Dendritic cell treated with granulocyte-macrophage colony-stimulating factor and Interleukin-4, amounts not matched to agents 40 ng/mL and 50 ng/mL, for 4 days (primary cell): ENCODE results near the gene HMGB4.

ENCODE experiments used
- H3K27ac Mint-ChIP-seq: one replicate; pipeline ENCODE4 v1.8.0; 2022; ENCODE audit warnings: mild to moderate bottlenecking, mixed read lengths
- H3K27me3 Mint-ChIP-seq: one replicate; pipeline ENCODE4 v1.8.0; 2022; ENCODE audit warnings: mild to moderate bottlenecking, mixed read lengths
- H3K36me3 Mint-ChIP-seq: one replicate; pipeline ENCODE4 v1.8.0; 2022; ENCODE audit warnings: low read depth, mixed read lengths
- H3K4me1 Mint-ChIP-seq: one replicate; pipeline ENCODE4 v1.8.0; 2022; ENCODE audit warnings: low read depth, mixed read lengths
- H3K4me3 Mint-ChIP-seq: one replicate; pipeline ENCODE4 v1.8.0; 2022; ENCODE audit warnings: mild to moderate bottlenecking, moderate library complexity, mixed read lengths
- H3K9me3 Mint-ChIP-seq: one replicate; pipeline ENCODE4 v1.8.0; 2022; ENCODE audit warnings: mixed read lengths
- intact Hi-C: fragments of 100-400 bp; cut with micrococcal nuclease; formaldehyde crosslinking; loops from one replicate; pipeline ENCODE4 v1.15.0; 2022

Gene HMGB4

GRCh38 chr1:33860671-33861070 lies 3.2 kb upstream of the HMGB4 start:
- H3K27ac Mint-ChIP-seq = no peak overlapping the region
- H3K27me3 Mint-ChIP-seq = no peaks in the 10 kb centered on the region
- no peak overlapping the region for H3K4me3 Mint-ChIP-seq
- intact Hi-C loops = no loop called here
- H3K9me3 Mint-ChIP-seq = no peaks in the 10 kb centered on the region
- no peaks in the 10 kb centered on the region for H3K36me3 Mint-ChIP-seq
- no peaks in the 10 kb centered on the region for H3K4me1 Mint-ChIP-seq

GRCh38 chr1:33864460-33865389 lies 846 bp downstream of the HMGB4 start:
- Mint-ChIP-seq H3K4me3 (no peak overlapping the region), H3K27ac (no peak overlapping the region), H3K9me3 (no peaks in the 10 kb centered on the region), H3K36me3 (no peaks in the 10 kb centered on the region), H3K4me1 (no peaks in the 10 kb centered on the region), H3K27me3 (peaks cover 1% of the 10 kb centered on the region)
- intact Hi-C loops = no loop called here

GRCh38 chr1:33866281-33866680 lies 2.4 kb downstream of the HMGB4 start:
- Mint-ChIP-seq H3K27me3 (peaks cover 1% of the 10 kb centered on the region), H3K36me3 (no peaks in the 10 kb centered on the region), H3K4me1 (no peaks in the 10 kb centered on the region), H3K9me3 (no peaks in the 10 kb centered on the region), H3K27ac (no peak overlapping the region), H3K4me3 (no peak overlapping the region)
- intact Hi-C loops = no loop called here

- no peaks in the 10 kb centered on the region for H3K36me3 Mint-ChIP-seq
- intact Hi-C loops = no loop called here
- peaks cover 1% of the 10 kb centered on the region for H3K27me3 Mint-ChIP-seq
- H3K4me1 Mint-ChIP-seq = no peaks in the 10 kb centered on the region
- H3K9me3 Mint-ChIP-seq = no peaks in the 10 kb centered on the region
- H3K27ac Mint-ChIP-seq = no peak overlapping the region
- H3K4me3 Mint-ChIP-seq = no peak overlapping the region
Measured at GRCh38 chr1:33867684-33868083, 3.8 kb downstream of the HMGB4 start.

- intact Hi-C loops = no loop called here
- H3K9me3 Mint-ChIP-seq = no peaks in the 10 kb centered on the region
Measured at GRCh38 chr1:33872275-33872674, 8.4 kb downstream of the HMGB4 start.

GRCh38 chr1:33872683-33873082 lies 8.8 kb downstream of the HMGB4 start:
- no peak overlapping the region for H3K27ac Mint-ChIP-seq
- H3K4me3 Mint-ChIP-seq = no peak overlapping the region
- no peaks in the 10 kb centered on the region for H3K36me3 Mint-ChIP-seq
- no peaks in the 10 kb centered on the region for H3K27me3 Mint-ChIP-seq
- intact Hi-C loops = no loop called here
- no peaks in the 10 kb centered on the region for H3K4me1 Mint-ChIP-seq
- H3K9me3 Mint-ChIP-seq = no peaks in the 10 kb centered on the region

More at GRCh38 chr1:33872275-33872674, 8.4 kb downstream of the HMGB4 start:
- no peaks in the 10 kb centered on the region for H3K27me3 Mint-ChIP-seq
- no peak overlapping the region for H3K27ac Mint-ChIP-seq
- H3K4me1 Mint-ChIP-seq = no peaks in the 10 kb centered on the region
- no peaks in the 10 kb centered on the region for H3K36me3 Mint-ChIP-seq
- no peak overlapping the region for H3K4me3 Mint-ChIP-seq

GRCh38 chr1:33874636-33875035 lies 10.8 kb downstream of the HMGB4 start:
- no peak overlapping the region for H3K27ac Mint-ChIP-seq
- H3K4me1 Mint-ChIP-seq = no peaks in the 10 kb centered on the region
- H3K36me3 Mint-ChIP-seq = no peaks in the 10 kb centered on the region
- no peak overlapping the region for H3K4me3 Mint-ChIP-seq
- no peaks in the 10 kb centered on the region for H3K27me3 Mint-ChIP-seq
- intact Hi-C loops = no loop called here
- H3K9me3 Mint-ChIP-seq = no peaks in the 10 kb centered on the region

- Mint-ChIP-seq H3K27me3 (no peaks in the 10 kb centered on the region), H3K36me3 (no peaks in the 10 kb centered on the region), H3K4me1 (no peaks in the 10 kb centered on the region), H3K9me3 (no peaks in the 10 kb centered on the region), H3K27ac (no peak overlapping the region), H3K4me3 (no peak overlapping the region)
- intact Hi-C loops = no loop called here
Measured at GRCh38 chr1:33875862-33876261, 12.0 kb downstream of the HMGB4 start.

- H3K4me1 Mint-ChIP-seq = no peaks in the 10 kb centered on the region
- no peak overlapping the region for H3K27ac Mint-ChIP-seq
- H3K36me3 Mint-ChIP-seq = no peaks in the 10 kb centered on the region
- H3K9me3 Mint-ChIP-seq = no peaks in the 10 kb centered on the region
- H3K4me3 Mint-ChIP-seq = no peak overlapping the region
- no peaks in the 10 kb centered on the region for H3K27me3 Mint-ChIP-seq
- intact Hi-C loops = no loop called here
Measured at GRCh38 chr1:33876970-33877650, 13.2 kb downstream of the HMGB4 start.

- Mint-ChIP-seq H3K27ac (no peak overlapping the region), H3K4me1 (no peaks in the 10 kb centered on the region), H3K4me3 (no peak overlapping the region), H3K27me3 (no peaks in the 10 kb centered on the region), H3K36me3 (no peaks in the 10 kb centered on the region), H3K9me3 (no peaks in the 10 kb centered on the region)
- intact Hi-C loops = no loop called here
Measured at GRCh38 chr1:33878392-33878791, 14.5 kb downstream of the HMGB4 start.

- intact Hi-C loops = no loop called here
- no peak overlapping the region for H3K27ac Mint-ChIP-seq
- no peaks in the 10 kb centered on the region for H3K36me3 Mint-ChIP-seq
- no peaks in the 10 kb centered on the region for H3K9me3 Mint-ChIP-seq
- H3K4me3 Mint-ChIP-seq = no peak overlapping the region
- H3K27me3 Mint-ChIP-seq = no peaks in the 10 kb centered on the region
- H3K4me1 Mint-ChIP-seq = no peaks in the 10 kb centered on the region
Measured at GRCh38 chr1:33880305-33880704, 16.4 kb downstream of the HMGB4 start.

GRCh38 chr1:33886496-33886895 lies 22.6 kb downstream of the HMGB4 start:
- Mint-ChIP-seq H3K9me3 (no peaks in the 10 kb centered on the region), H3K4me3 (no peak overlapping the region), H3K27me3 (no peaks in the 10 kb centered on the region), H3K27ac (no peak overlapping the region), H3K4me1 (no peaks in the 10 kb centered on the region), H3K36me3 (no peaks in the 10 kb centered on the region)
- intact Hi-C loops = no loop called here

GRCh38 chr1:33893147-33893830 lies 29.4 kb downstream of the HMGB4 start:
- no peak overlapping the region for H3K27ac Mint-ChIP-seq
- intact Hi-C loops = no loop called here
- no peaks in the 10 kb centered on the region for H3K36me3 Mint-ChIP-seq
- H3K4me1 Mint-ChIP-seq = no peaks in the 10 kb centered on the region
- H3K9me3 Mint-ChIP-seq = no peaks in the 10 kb centered on the region
- no peak overlapping the region for H3K4me3 Mint-ChIP-seq
- peaks cover 1% of the 10 kb centered on the region for H3K27me3 Mint-ChIP-seq

- intact Hi-C loops = no loop called here
- no peaks in the 10 kb centered on the region for H3K9me3 Mint-ChIP-seq
- no peaks in the 10 kb centered on the region for H3K36me3 Mint-ChIP-seq
- no peak overlapping the region for H3K27ac Mint-ChIP-seq
- H3K4me1 Mint-ChIP-seq = no peaks in the 10 kb centered on the region
- H3K27me3 Mint-ChIP-seq = peaks cover 1% of the 10 kb centered on the region
- H3K4me3 Mint-ChIP-seq = no peak overlapping the region
Measured at GRCh38 chr1:33895396-33895795, 31.5 kb downstream of the HMGB4 start.
